Thoracic aorta (tissue), 2 donors: ENCODE data around the gene IL21R. TPM values are rescaled to one million over a fixed set of nuclear protein-coding genes. Genes with fewer than 3 reads are reported as not detected.

Source experiments
- ATAC-seq: fragments of 150-250 bp; one replicate; pipeline ENCODE4 v1.8.0; 2017; ENCODE audit warnings: low read depth; ENCODE audit not compliant: insufficient number of reproducible peaks, low FRiP score
- DNase-seq: peaks from one replicate; pipeline ENCODE4 v3.0.0-alpha.2; 2020; ENCODE audit warnings: low spot score
- H3K27ac ChIP-seq, 2 donors: fragments of 200-600 bp; sonication (generic); 1 replicate in 1 of 2; 2 replicates in 1 of 2; pipeline ENCODE4 v1.5.1; 2016; ENCODE audit warnings: mild to moderate bottlenecking in 2 of 2, moderate library complexity in 2 of 2
- H3K27me3 ChIP-seq: fragments of 200-600 bp; sonication (generic); replicated peaks from 2 replicates; pipeline ENCODE4 v1.6.0; 2016; ENCODE audit warnings: mild to moderate bottlenecking; ENCODE audit not compliant: insufficient read depth
- H3K36me3 ChIP-seq: fragments of 200-600 bp; sonication (generic); one replicate; pipeline ENCODE4 v1.5.1; 2016
- H3K4me1 ChIP-seq, 2 donors: fragments of 200-600 bp; sonication (generic); 1 replicate in 1 of 2; 2 replicates in 1 of 2; pipeline versions ENCODE4 v1.5.1 to v1.6.0; 2016; ENCODE audit warnings: low read depth in 2 of 2, mild to moderate bottlenecking in 1 of 2; ENCODE audit not compliant: control insufficient read depth in 1 of 2
- H3K4me3 ChIP-seq: fragments of 200-600 bp; sonication (generic); 2 replicates; pipeline ENCODE4 v1.5.1; 2016; ENCODE audit warnings: mild to moderate bottlenecking
- H3K9me3 ChIP-seq: fragments of 200-600 bp; sonication (generic); 2 replicates; pipeline ENCODE4 v1.5.1; 2016
- total RNA-seq, 2 donors: library from RNA; depleted of rRNA; stranded (reverse); fragments of >200 nt; gene quantifications; one replicate each; pipeline versions ENCODE4 v1.1.0 to v1.2.3, GENCODE V29; 2016
- TF ChIP-seq, protein P1 (sequence below): fragments of 200-600 bp; sonication (generic); IDR thresholded peaks from one replicate; pipeline ENCODE4 v1.5.1; 2019; ENCODE audit warnings: antibody characterized with exemption

The IL21R gene
- total RNA-seq, 2 donors from 2014 or later: 0.14 to 1.8 TPM

DNA sequence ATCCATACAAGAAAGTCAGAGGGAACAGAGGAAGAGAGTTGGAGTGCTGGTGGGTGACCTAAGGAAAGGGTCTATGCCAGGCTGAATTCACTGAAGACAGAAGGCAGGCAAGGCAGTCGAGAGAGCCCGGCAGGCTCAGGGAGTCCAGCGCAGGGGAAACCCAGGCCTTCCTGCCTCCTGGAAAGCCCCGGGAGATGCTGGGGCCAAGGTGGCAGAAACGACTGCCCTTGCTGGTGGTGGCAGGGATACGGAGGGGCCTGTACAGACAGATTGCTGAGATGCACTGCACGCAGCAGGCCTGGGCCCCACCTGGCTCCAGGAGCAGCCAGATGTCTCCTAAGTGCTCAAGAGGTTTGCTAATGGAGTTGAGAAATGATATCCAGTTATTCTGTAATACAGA, 87.9 kb downstream of the IL21R start:
- no peak for DNase-seq
- TF ChIP-seq, protein P1, sequence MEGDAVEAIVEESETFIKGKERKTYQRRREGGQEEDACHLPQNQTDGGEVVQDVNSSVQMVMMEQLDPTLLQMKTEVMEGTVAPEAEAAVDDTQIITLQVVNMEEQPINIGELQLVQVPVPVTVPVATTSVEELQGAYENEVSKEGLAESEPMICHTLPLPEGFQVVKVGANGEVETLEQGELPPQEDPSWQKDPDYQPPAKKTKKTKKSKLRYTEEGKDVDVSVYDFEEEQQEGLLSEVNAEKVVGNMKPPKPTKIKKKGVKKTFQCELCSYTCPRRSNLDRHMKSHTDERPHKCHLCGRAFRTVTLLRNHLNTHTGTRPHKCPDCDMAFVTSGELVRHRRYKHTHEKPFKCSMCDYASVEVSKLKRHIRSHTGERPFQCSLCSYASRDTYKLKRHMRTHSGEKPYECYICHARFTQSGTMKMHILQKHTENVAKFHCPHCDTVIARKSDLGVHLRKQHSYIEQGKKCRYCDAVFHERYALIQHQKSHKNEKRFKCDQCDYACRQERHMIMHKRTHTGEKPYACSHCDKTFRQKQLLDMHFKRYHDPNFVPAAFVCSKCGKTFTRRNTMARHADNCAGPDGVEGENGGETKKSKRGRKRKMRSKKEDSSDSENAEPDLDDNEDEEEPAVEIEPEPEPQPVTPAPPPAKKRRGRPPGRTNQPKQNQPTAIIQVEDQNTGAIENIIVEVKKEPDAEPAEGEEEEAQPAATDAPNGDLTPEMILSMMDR: no peak
- Histone ChIP-seq H3K36me3 (peaks cover 76% of the 10 kb centered on the region), H3K4me3 (no peak overlapping the region), H3K27me3 (no peaks in the 10 kb centered on the region), H3K4me1 (no peaks in the 10 kb centered on the region), H3K27ac (no peak overlapping the region), H3K9me3 (no peaks in the 10 kb centered on the region)
- no peak for ATAC-seq

DNA sequence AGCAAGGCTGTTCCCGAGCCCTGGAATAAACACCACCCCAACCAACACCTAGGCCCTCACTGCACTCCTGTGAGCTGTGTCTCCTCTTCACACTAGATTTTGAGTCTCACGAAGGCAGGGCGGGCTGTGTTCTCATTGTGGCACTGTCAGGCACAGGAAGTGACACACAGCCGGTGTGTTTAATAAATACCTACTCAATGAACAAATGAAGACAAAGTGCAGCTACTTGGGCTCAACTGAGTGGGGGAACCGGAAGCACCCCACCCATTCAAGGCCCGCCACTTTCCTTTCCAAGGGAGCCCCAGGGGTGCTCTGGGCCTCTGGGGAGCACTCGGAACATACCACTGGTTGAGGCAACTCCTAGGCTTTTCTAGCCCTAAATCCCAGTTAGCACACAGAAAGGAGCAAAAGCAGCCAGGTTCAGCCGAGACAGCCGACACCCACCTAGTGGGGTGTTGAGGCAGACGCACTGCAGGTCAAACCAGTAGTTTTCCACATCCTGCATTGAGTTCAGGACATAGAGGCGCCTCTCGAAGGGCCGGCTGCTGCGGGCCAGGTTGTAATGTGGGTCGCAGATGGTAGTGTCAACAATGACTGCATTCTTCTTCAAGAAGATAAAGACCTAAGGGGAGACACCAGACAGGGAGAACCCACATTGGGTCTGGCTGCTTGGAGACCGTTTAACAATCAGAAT, 90.1 kb downstream of the IL21R start:
- H3K27me3 ChIP-seq: no peaks in the 10 kb centered on the region
- peaks cover 67% of the 10 kb centered on the region for H3K36me3 ChIP-seq
- no peak overlapping the region for H3K4me3 ChIP-seq
- H3K9me3 ChIP-seq: no peaks in the 10 kb centered on the region
- TF ChIP-seq, protein P1: no peak
- ATAC-seq: no peak
- no peaks in the 10 kb centered on the region for H3K4me1 ChIP-seq
- H3K27ac ChIP-seq: no peak overlapping the region
- DNase-seq: no peak

DNA sequence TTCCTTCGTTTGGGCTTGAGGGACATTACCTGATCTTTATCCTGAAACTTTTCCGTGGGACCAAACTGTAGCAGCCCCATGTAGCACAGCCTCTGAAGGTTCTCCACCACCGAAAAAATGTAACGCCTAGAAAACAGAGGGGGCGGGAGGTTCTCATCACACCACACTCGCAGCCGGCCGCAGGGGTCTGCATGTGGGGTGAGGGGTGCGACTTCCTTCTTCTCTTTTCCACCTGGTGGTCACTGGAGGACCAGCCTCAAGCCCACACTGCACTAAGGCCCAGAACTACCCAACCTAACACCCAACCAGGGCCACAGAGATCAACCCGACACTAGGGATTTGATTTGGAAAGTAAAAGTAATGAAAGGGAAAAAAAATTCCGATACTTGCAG, 90.6 kb downstream of the IL21R start:
- Histone ChIP-seq H3K9me3 (no peaks in the 10 kb centered on the region), H3K4me1 (no peaks in the 10 kb centered on the region), H3K27ac (no peak overlapping the region), H3K4me3 (no peak overlapping the region), H3K27me3 (no peaks in the 10 kb centered on the region), H3K36me3 (peaks cover 63% of the 10 kb centered on the region)
- TF ChIP-seq, protein P1: no peak
- ATAC-seq (no peak), DNase-seq (no peak)

DNA sequence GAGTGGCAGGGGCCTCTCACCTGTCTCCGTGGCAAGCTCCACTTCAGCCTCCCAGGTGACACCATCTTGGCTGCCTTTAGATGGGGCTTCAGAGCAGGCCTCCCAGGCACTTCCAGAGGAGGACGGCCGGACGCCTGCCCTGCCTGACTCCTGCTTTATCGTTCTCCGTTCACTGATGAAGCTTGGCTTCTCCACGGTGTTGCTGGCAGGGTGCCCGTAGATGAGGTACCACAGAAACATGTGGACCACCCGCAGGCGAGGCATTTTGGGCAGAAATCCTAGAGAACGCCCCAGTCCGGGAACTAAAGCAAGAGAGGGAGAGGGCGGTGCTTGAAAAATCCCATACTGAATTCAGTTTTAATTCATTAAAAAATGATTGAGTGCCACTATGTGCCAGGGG, 93.2 kb downstream of the IL21R start:
- Histone ChIP-seq H3K36me3 (peaks cover 57% of the 10 kb centered on the region), H3K9me3 (no peaks in the 10 kb centered on the region), H3K27me3 (no peaks in the 10 kb centered on the region), H3K27ac (no peak overlapping the region), H3K4me1 (no peaks in the 10 kb centered on the region), H3K4me3 (no peak overlapping the region)
- ATAC-seq: no peak
- TF ChIP-seq, protein P1: no peak
- no peak for DNase-seq

DNA sequence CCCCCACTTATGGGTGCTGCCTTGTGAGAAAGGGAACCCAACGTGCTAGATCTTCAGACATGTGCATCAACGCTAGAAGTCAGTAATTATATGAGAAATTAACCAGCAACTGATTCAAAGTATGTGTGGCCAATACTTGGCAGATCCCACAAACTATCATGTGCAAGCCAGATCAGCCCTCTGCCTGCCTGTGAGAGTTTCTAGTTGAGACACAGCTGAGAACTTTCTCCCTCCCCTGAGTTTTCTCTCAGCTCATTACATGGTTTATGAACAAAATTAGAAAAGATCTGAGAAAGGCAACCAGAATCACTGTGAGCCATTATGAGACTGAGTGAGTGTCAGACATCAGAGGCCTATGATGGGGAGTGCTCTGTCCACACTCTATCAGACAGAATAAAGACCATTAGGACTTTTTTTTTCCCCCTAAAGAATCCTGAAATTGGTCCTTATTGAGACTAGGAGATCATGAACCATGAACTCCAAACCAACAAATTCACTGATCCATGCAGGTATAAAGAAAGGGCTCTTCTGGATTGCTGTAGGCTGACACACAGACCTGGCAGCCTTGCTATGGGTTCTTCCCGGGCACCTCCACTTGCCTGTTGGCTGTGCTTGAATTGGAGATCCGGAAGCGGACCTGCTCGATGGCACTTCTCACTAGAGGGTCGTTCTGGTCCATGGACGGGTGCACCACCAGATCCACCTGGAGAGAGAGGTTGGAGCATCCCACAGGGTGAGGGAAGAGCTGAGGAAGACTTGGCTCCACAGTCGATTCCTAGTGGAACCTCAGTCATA, 96.3 kb downstream of the IL21R start:
- H3K36me3 ChIP-seq: peaks cover 61% of the 10 kb centered on the region
- no peak overlapping the region for H3K4me3 ChIP-seq
- H3K27me3 ChIP-seq: no peaks in the 10 kb centered on the region
- no peak overlapping the region for H3K27ac ChIP-seq
- no peak for DNase-seq
- no peaks in the 10 kb centered on the region for H3K9me3 ChIP-seq
- TF ChIP-seq, protein P1: no peak
- ATAC-seq: no peak
- H3K4me1 ChIP-seq: no peaks in the 10 kb centered on the region
